GM10847 (cell line): Measurements from ENCODE around the gene GJA9.

Source experiments
- POLR2A ChIP-seq: IDR thresholded peaks from 2 replicates; pipeline ENCODE4 v1.6.1; 2011; ENCODE audit not compliant: insufficient read length; ENCODE audit errors: extremely low read depth

The GJA9 gene

GRCh38 chr1:38881487-38881886 is at the start of gene GJA9:
Gene GJA9 (minus strand): TSS chr1:38881587. CDS start chr1:38876098, 5,489 bp downstream.
- no peak for TF ChIP-seq POLR2A

- no peak for TF ChIP-seq POLR2A
Observed at GRCh38 chr1:38929476-38929875, 48.1 kb upstream of the GJA9 start.

- no peak for TF ChIP-seq POLR2A
Observed at GRCh38 chr1:38929054-38929453, 47.7 kb upstream of the GJA9 start.

- no peak for TF ChIP-seq POLR2A
Observed at GRCh38 chr1:38926091-38926490, 44.7 kb upstream of the GJA9 start.

- no peak for TF ChIP-seq POLR2A
Observed at GRCh38 chr1:38925391-38925790, 44.0 kb upstream of the GJA9 start.

GRCh38 chr1:38923607-38924006 is 42.2 kb upstream of the GJA9 start:
- TF ChIP-seq POLR2A = no peak

- no peak for TF ChIP-seq POLR2A
Observed at GRCh38 chr1:38919130-38919529, 37.7 kb upstream of the GJA9 start.

GRCh38 chr1:38918568-38918967 is 37.2 kb upstream of the GJA9 start:
- no peak for TF ChIP-seq POLR2A

GRCh38 chr1:38917772-38918171 is 36.4 kb upstream of the GJA9 start:
- TF ChIP-seq POLR2A = no peak

GRCh38 chr1:38917337-38917736 is 36.0 kb upstream of the GJA9 start:
- no peak for TF ChIP-seq POLR2A

- TF ChIP-seq POLR2A = no peak
Observed at GRCh38 chr1:38915352-38915948, 34.1 kb upstream of the GJA9 start.

- no peak for TF ChIP-seq POLR2A
Observed at GRCh38 chr1:38908821-38909220, 27.4 kb upstream of the GJA9 start.

- TF ChIP-seq POLR2A = no peak
Observed at GRCh38 chr1:38905985-38906384, 24.6 kb upstream of the GJA9 start.

- no peak for TF ChIP-seq POLR2A
Observed at GRCh38 chr1:38899560-38899959, 18.2 kb upstream of the GJA9 start.

- no peak for TF ChIP-seq POLR2A
Observed at GRCh38 chr1:38898653-38899230, 17.4 kb upstream of the GJA9 start.

- no peak for TF ChIP-seq POLR2A
Observed at GRCh38 chr1:38896169-38896568, 14.8 kb upstream of the GJA9 start.

GRCh38 chr1:38892976-38893375 is 11.6 kb upstream of the GJA9 start:
- no peak for TF ChIP-seq POLR2A
